H1 (cell line): Measurements from ENCODE around the gene A4GALT. TPM values are rescaled to one million over a fixed set of nuclear protein-coding genes. Genes with fewer than 3 reads are reported as not detected.

ENCODE experiments used
- CTCF ChIA-PET: fragments of 300-600 bp; sonication (Branson Sonifier 250); formaldehyde crosslinking; loops from one replicate; lab custom pipeline; 2021; ENCODE audit not compliant: partially characterized antibody; lab: Charles Lee
- POLR2A ChIA-PET: fragments of 300-600 bp; sonication (Branson Sonifier 250); formaldehyde crosslinking; loops from one replicate; lab custom pipeline; 2021; ENCODE audit warnings: inconsistent platforms; ENCODE audit not compliant: partially characterized antibody; lab: Charles Lee
- DNase-seq, 2 experiments: peaks; one replicate each; pipeline versions ENCODE4 v3.0.0 to v3.0.0-alpha.2; 2010 to 2022; ENCODE audit warnings: low spot score in 2 of 2, low read depth in 1 of 2, mixed read lengths in 1 of 2
- FAIRE-seq: peaks from 2 replicates; lab custom pipeline; 2011; peaks lifted over from hg19 to GRCh38; lab: Jason Lieb, UNC
- H2AFZ ChIP-seq: 2 replicates; pipeline ENCODE4 v1.8.1; 2012; ENCODE audit warnings: low read length, inconsistent platforms
- H2AK5ac ChIP-seq: 2 replicates; pipeline ENCODE4 v1.6.1; 2013; ENCODE audit warnings: low read depth, low read length
- H2BK120ac ChIP-seq: replicated peaks from 2 replicates; pipeline ENCODE3; 2013; ENCODE audit warnings: low read depth, low read length, inconsistent platforms
- H2BK12ac ChIP-seq: 2 replicates; pipeline ENCODE4 v1.6.1; 2013; ENCODE audit warnings: low read depth, low read length
- H2BK15ac ChIP-seq: 2 replicates; pipeline ENCODE4 v1.6.1; 2013; ENCODE audit warnings: low read length
- H2BK20ac ChIP-seq: 2 replicates; pipeline ENCODE4 v1.6.1; 2013; ENCODE audit warnings: low read length
- H2BK5ac ChIP-seq: 2 replicates; pipeline ENCODE4 v1.6.1; 2013; ENCODE audit warnings: low read depth, low read length
- H3K14ac ChIP-seq: 2 replicates; pipeline ENCODE4 v1.6.1; 2013; ENCODE audit warnings: inconsistent platforms; ENCODE audit not compliant: insufficient read length
- H3K18ac ChIP-seq: 2 replicates; pipeline ENCODE4 v1.6.1; 2013; ENCODE audit warnings: low read length; ENCODE audit errors: extremely low read depth
- H3K23ac ChIP-seq: 2 replicates; pipeline ENCODE4 v1.6.1; 2013; ENCODE audit warnings: inconsistent platforms; ENCODE audit not compliant: insufficient read length
- H3K23me2 ChIP-seq: 2 replicates; pipeline ENCODE4 v1.6.1; 2013; ENCODE audit warnings: low read depth, low read length
- H3K27ac ChIP-seq: 2 replicates; pipeline ENCODE4 v1.6.1; 2011; ENCODE audit warnings: low read depth, low read length, inconsistent platforms
- H3K27me3 ChIP-seq, 4 experiments: replicated peaks in 1 of 4; 1 replicate in 1 of 4; 2 replicates in 3 of 4; pipeline versions ENCODE4 v1.6.1 to v1.8.1; 2011 to 2013; ENCODE audit warnings: low read length in 3 of 4, mild to moderate bottlenecking in 3 of 4, inconsistent platforms in 2 of 4, mixed read lengths in 2 of 4, moderate library complexity in 1 of 4; ENCODE audit not compliant: control insufficient read depth in 3 of 4, insufficient read depth in 3 of 4; ENCODE audit errors: extremely low read depth in 1 of 4
- H3K36me3 ChIP-seq, 4 experiments: 2 replicates each; pipeline versions ENCODE4 v1.6.1 to v1.8.1; 2011 to 2013; ENCODE audit warnings: mild to moderate bottlenecking in 4 of 4, low read length in 3 of 4, moderate library complexity in 2 of 4, control low read depth in 1 of 4, inconsistent platforms in 1 of 4; ENCODE audit not compliant: insufficient read depth in 4 of 4, control insufficient read depth in 2 of 4
- H3K4ac ChIP-seq: replicated peaks from 2 replicates; pipeline ENCODE3; 2013; ENCODE audit warnings: low read length, low read depth, mixed read lengths, inconsistent platforms; ENCODE audit not compliant: insufficient read length
- H3K4me1 ChIP-seq, 4 experiments: replicated peaks in 1 of 4; 1 replicate in 1 of 4; 2 replicates in 3 of 4; pipeline versions ENCODE4 v1.6.1 to v1.8.1; 2011 to 2013; ENCODE audit warnings: low read length in 3 of 4, inconsistent platforms in 2 of 4, mixed read lengths in 1 of 4; ENCODE audit not compliant: insufficient read depth in 4 of 4, control insufficient read depth in 3 of 4
- H3K4me2 ChIP-seq, 2 experiments: 2 replicates each; pipeline versions ENCODE4 v1.6.1 to v1.8.1; 2011 to 2013; ENCODE audit warnings: low read depth in 2 of 2, low read length in 2 of 2, control low read depth in 1 of 2, inconsistent platforms in 1 of 2, mild to moderate bottlenecking in 1 of 2; ENCODE audit not compliant: insufficient read depth in 1 of 2
- H3K4me3 ChIP-seq, 4 experiments: fragments of 200-600, 300-600 bp in 1 of 4; sonication (generic), shearing (Covaris generic), sonication (Bioruptor Twin) in 1 of 4; 2 replicates each; pipeline versions ENCODE4 v1.5.1 to v1.8.1; 2011 to 2016; ENCODE audit warnings: low read length in 4 of 4, low read depth in 3 of 4, control low read depth in 2 of 4, inconsistent platforms in 2 of 4, mild to moderate bottlenecking in 2 of 4, mixed read lengths in 1 of 4, moderate library complexity in 1 of 4; ENCODE audit not compliant: insufficient read depth in 2 of 4; ENCODE audit errors: extremely low read depth in 1 of 4
- H3K56ac ChIP-seq: replicated peaks from 2 replicates; pipeline ENCODE3; 2013; ENCODE audit warnings: low read depth, mild to moderate bottlenecking, mixed read lengths, low read length, inconsistent platforms; ENCODE audit not compliant: insufficient read length
- H3K79me1 ChIP-seq: 2 replicates; pipeline ENCODE4 v1.6.1; 2013; ENCODE audit warnings: low read depth, low read length, control low read depth
- H3K79me2 ChIP-seq, 2 experiments: 2 replicates each; pipeline versions ENCODE4 v1.6.1 to v1.8.1; 2012 to 2013; ENCODE audit warnings: low read length in 2 of 2, mild to moderate bottlenecking in 2 of 2, inconsistent platforms in 1 of 2; ENCODE audit not compliant: insufficient read depth in 2 of 2, control insufficient read depth in 1 of 2
- H3K9ac ChIP-seq, 4 experiments: replicated peaks in 1 of 4; 1 replicate in 1 of 4; 2 replicates in 3 of 4; pipeline versions ENCODE4 v1.6.1 to v1.8.1; 2011 to 2013; ENCODE audit warnings: low read depth in 3 of 4, low read length in 3 of 4, control low read depth in 2 of 4, mild to moderate bottlenecking in 2 of 4, moderate library complexity in 2 of 4, inconsistent platforms in 1 of 4; ENCODE audit errors: extremely low read depth in 1 of 4
- H3K9me3 ChIP-seq, 2 experiments: 2 replicates each; pipeline versions ENCODE4 v1.6.1 to v1.8.1; 2012 to 2013; ENCODE audit warnings: mild to moderate bottlenecking in 2 of 2, moderate library complexity in 2 of 2, control low read depth in 1 of 2, inconsistent platforms in 1 of 2, low read depth in 1 of 2, low read length in 1 of 2, mixed read lengths in 1 of 2; ENCODE audit not compliant: insufficient read depth in 2 of 2
- H4K20me1 ChIP-seq, 2 experiments: replicated peaks in 1 of 2; 2 replicates each; pipeline versions ENCODE3 to v1.8.1; 2011 to 2013; ENCODE audit warnings: inconsistent platforms in 2 of 2, low read length in 2 of 2, mild to moderate bottlenecking in 1 of 2; ENCODE audit not compliant: insufficient read depth in 2 of 2, control insufficient read depth in 1 of 2
- H4K5ac ChIP-seq: 2 replicates; pipeline ENCODE4 v1.6.1; 2013; ENCODE audit warnings: low read length, low read depth, mixed read lengths, inconsistent platforms; ENCODE audit not compliant: insufficient read length
- H4K8ac ChIP-seq: 2 replicates; pipeline ENCODE4 v1.8.0; 2013; ENCODE audit warnings: mild to moderate bottlenecking, moderate library complexity, low read length, inconsistent platforms; ENCODE audit not compliant: insufficient read depth; ENCODE audit errors: extremely low read depth
- H4K91ac ChIP-seq: replicated peaks from 2 replicates; pipeline ENCODE3; 2013; ENCODE audit warnings: low read length, mixed read lengths, inconsistent platforms; ENCODE audit not compliant: insufficient read length
- CBX5 ChIP-seq: fragments of 300-800, 300-1000 bp; sonication (generic); IDR thresholded peaks from 2 replicates; pipeline ENCODE4 v1.7.1; 2016; ENCODE audit warnings: antibody characterized with exemption, low read length, low read depth
- CHD1 ChIP-seq: IDR thresholded peaks from 2 replicates; pipeline ENCODE4 v1.6.1; 2012; ENCODE audit warnings: low read depth, low read length, improper control_type of control experiment
- CHD2 ChIP-seq: IDR thresholded peaks from 2 replicates; pipeline ENCODE4 v1.6.1; 2012; ENCODE audit warnings: low read length, improper control_type of control experiment
- EZH2 ChIP-seq: fragments of 200-600 bp; sonication (generic); IDR thresholded peaks from 2 replicates; pipeline ENCODE4 v1.7.1; 2012; ENCODE audit warnings: low read depth, mild to moderate bottlenecking, moderate library complexity, low read length, inconsistent platforms; ENCODE audit not compliant: severe bottlenecking
- GABPA ChIP-seq: IDR thresholded peaks from 2 replicates; pipeline ENCODE4 v1.6.1; 2011; ENCODE audit warnings: mild to moderate bottlenecking, low read length, moderate library complexity, borderline replicate concordance; ENCODE audit not compliant: insufficient read depth
- NANOG ChIP-seq: IDR thresholded peaks from 2 replicates; pipeline ENCODE4 v1.6.1; 2011; ENCODE audit warnings: low read length, low read depth, mild to moderate bottlenecking, inconsistent platforms; ENCODE audit not compliant: insufficient read depth, poor library complexity, severe bottlenecking
- POLR2AphosphoS5 ChIP-seq: IDR thresholded peaks from 2 replicates; pipeline ENCODE4 v1.6.1; 2011; ENCODE audit warnings: low read depth, low read length
- RXRA ChIP-seq: IDR thresholded peaks from 2 replicates; pipeline ENCODE4 v1.6.1; 2011; ENCODE audit warnings: low read depth, mild to moderate bottlenecking, low read length, moderate library complexity; ENCODE audit not compliant: insufficient read depth
- SP2 ChIP-seq: IDR thresholded peaks from 2 replicates; pipeline ENCODE4 v1.6.1; 2012; ENCODE audit warnings: mild to moderate bottlenecking, low read length, inconsistent platforms
- TAF7 ChIP-seq: optimal IDR thresholded peaks from 2 replicates; pipeline ENCODE3; 2011; ENCODE audit warnings: low read depth, mild to moderate bottlenecking, inconsistent platforms, low read length, moderate library complexity, borderline replicate concordance
- WGBS, 2 experiments: shearing (Covaris generic) in 1 of 2; methylation state at CpG; one replicate each; pipeline versions ENCODE4 v1.1.6 to v1.1.7; 2013 to 2015; ENCODE audit warnings: low lambda C conversion rate in 2 of 2, mixed read lengths in 2 of 2, inconsistent platforms in 1 of 2, low coverage in 1 of 2, missing lambda C conversion rate in 1 of 2; ENCODE audit not compliant: insufficient replicate concordance in 2 of 2, insufficient coverage in 1 of 2, insufficient read length in 1 of 2; ENCODE audit errors: extremely low coverage in 1 of 2, missing lambda C conversion rate in 1 of 2; 5-methylcytosine and 5-hydroxymethylcytosine counted together
- polyA plus RNA-seq, 7 experiments: library from polyadenylated mRNA; depleted of rRNA in 3 of 7; stranded (reverse) in 5 of 7; unstranded in 2 of 7; fragments of >200 nt in 5 of 7; fragments of 200-250 nt in 2 of 7; gene quantifications; 1 replicate in 5 of 7; 2 replicates in 1 of 7; 4 replicates in 1 of 7; pipeline versions ENCODE4 v1.2.1 to v1.2.3, GENCODE V29; 2011 to 2013; ENCODE audit warnings: missing spikeins in 2 of 7, mixed read lengths in 2 of 7
- total RNA-seq: library from RNA; stranded (reverse); fragmentation: NEBNext Ultra II Directional; extraction: Animal tissue kit (Norgen Biotek cat#: 25700); gene quantifications from 2 replicates; pipeline ENCODE4 v1.2.1, GENCODE V29; 2021
- TF ChIP-seq, protein P1 (sequence below), 3 experiments: IDR thresholded peaks; 1 replicate in 2 of 3; 2 replicates in 1 of 3; pipeline versions ENCODE4 v1.5.1 to v1.6.1; 2011; ENCODE audit warnings: low read length in 3 of 3, mild to moderate bottlenecking in 3 of 3, inconsistent platforms in 2 of 3, low read depth in 1 of 3, moderate library complexity in 1 of 3; ENCODE audit not compliant: insufficient read depth in 1 of 3; ENCODE audit errors: control extremely low read depth in 1 of 3
- TF ChIP-seq, protein P2 (sequence below): IDR thresholded peaks from 2 replicates; pipeline ENCODE4 v1.6.1; 2012; ENCODE audit warnings: inconsistent platforms

A4GALT gene
- total and polyA plus RNA-seq, 2 of the 8 experiments (the other 6 are each of a cell fraction or from before 2014, with no cell fraction given) = 7.2 to 13.8 TPM

DNA sequence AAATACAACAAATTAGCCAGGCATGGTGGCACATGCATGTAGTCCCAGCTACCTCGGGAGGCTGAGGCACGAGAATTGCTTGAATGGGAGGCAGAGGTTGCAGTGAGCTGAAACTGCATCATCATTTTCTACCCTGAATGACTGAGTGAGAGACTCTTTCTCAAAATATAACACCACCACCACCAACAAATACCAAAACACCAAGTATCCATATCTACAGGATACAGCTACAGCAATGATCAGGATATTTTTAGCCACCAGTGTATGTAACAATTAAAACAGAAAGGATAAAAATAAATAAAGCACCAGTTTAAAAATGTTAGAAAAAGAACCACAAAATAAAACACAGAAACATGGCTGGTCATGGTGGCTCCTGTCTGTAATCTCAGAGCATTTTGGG is 13.2 kb downstream of the A4GALT start:
- FAIRE-seq = no peak
- WGBS, 2 experiments = 100% methylated on average over 2 of the region's 2 CpGs; no CpG with 5 or more reads in 1 of the 2 experiments
- TF ChIP-seq NANOG (no peak), GABPA (no peak), RXRA (no peak), POLR2AphosphoS5 (no peak), CHD2 (no peak), CBX5 (no peak), SP2 (no peak), TAF7 (no peak), EZH2 (no peak), CHD1 (no peak)
- TF ChIP-seq, protein P1, sequence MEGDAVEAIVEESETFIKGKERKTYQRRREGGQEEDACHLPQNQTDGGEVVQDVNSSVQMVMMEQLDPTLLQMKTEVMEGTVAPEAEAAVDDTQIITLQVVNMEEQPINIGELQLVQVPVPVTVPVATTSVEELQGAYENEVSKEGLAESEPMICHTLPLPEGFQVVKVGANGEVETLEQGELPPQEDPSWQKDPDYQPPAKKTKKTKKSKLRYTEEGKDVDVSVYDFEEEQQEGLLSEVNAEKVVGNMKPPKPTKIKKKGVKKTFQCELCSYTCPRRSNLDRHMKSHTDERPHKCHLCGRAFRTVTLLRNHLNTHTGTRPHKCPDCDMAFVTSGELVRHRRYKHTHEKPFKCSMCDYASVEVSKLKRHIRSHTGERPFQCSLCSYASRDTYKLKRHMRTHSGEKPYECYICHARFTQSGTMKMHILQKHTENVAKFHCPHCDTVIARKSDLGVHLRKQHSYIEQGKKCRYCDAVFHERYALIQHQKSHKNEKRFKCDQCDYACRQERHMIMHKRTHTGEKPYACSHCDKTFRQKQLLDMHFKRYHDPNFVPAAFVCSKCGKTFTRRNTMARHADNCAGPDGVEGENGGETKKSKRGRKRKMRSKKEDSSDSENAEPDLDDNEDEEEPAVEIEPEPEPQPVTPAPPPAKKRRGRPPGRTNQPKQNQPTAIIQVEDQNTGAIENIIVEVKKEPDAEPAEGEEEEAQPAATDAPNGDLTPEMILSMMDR (IDR thresholded peaks at IDR 0.05; ENCODE audit: control extremely low read depth in 1 of 3, insufficient read depth in 1 of 3, low read depth in 1 of 3, low read length in 3 of 3) = no peak
- TF ChIP-seq, protein P2, sequence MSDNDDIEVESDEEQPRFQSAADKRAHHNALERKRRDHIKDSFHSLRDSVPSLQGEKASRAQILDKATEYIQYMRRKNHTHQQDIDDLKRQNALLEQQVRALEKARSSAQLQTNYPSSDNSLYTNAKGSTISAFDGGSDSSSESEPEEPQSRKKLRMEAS = no peak

More for the DNA sequence above, 13.2 kb downstream of the A4GALT start:
- Histone ChIP-seq H2BK5ac (no peak overlapping the region), H4K8ac (no peak overlapping the region), H4K20me1 (peaks cover 0 to 2% of the 10 kb centered on the region in 2 experiments), H2BK15ac (no peak overlapping the region), H2BK20ac (no peak overlapping the region), H3K56ac (no peak overlapping the region), H3K4ac (no peak overlapping the region), H3K18ac (no peak overlapping the region), H3K79me2 (no peaks in the 10 kb centered on the region), H3K4me2 (no peak overlapping the region), H3K79me1 (0 out of 2 replicates have a peak, but pooled peaks cover 3% of the 10 kb centered on the region), H3K4me1 (peaks cover 0 to 2% (median 0%) of the 10 kb centered on the region in 4 experiments; a peak in 1 of 7 replicates), H2AFZ (no peak overlapping the region), H3K14ac (no peak overlapping the region), H3K27ac (no peak overlapping the region), H3K27me3 (no peaks in the 10 kb centered on the region), H3K36me3 (no peaks in the 10 kb centered on the region), H2BK12ac (no peak overlapping the region), H3K23ac (no peak overlapping the region), H3K23me2 (no peaks in the 10 kb centered on the region), H4K5ac (no peak overlapping the region), H4K91ac (no peak overlapping the region), H3K4me3 (no peak overlapping the region), H3K9me3 (no peaks in the 10 kb centered on the region), H3K9ac (no peak overlapping the region), H2BK120ac (no peak overlapping the region), H2AK5ac (no peak overlapping the region)
- POLR2A ChIA-PET = no interaction called here
- DNase-seq = no peak
- CTCF ChIA-PET = no interaction called here
